ENCODE data around the gene PIK3IP1.

PIK3IP1 gene

DNA sequence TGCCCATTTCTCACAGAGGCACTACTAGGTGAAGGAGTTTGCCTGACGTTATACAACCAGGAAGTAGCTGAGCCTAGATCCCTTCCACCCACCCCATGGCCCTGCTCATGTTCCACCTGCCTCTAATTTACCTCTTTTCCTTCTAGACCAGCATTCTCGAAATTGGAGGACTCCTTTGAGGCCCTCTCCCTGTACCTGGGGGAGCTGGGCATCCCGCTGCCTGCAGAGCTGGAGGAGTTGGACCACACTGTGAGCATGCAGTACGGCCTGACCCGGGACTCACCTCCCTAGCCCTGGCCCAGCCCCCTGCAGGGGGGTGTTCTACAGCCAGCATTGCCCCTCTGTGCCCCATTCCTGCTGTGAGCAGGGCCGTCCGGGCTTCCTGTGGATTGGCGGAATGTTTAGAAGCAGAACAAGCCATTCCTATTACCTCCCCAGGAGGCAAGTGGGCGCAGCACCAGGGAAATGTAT is 14.1 kb downstream of the PIK3IP1 start:
- DNase-seq, result no peak

DNA sequence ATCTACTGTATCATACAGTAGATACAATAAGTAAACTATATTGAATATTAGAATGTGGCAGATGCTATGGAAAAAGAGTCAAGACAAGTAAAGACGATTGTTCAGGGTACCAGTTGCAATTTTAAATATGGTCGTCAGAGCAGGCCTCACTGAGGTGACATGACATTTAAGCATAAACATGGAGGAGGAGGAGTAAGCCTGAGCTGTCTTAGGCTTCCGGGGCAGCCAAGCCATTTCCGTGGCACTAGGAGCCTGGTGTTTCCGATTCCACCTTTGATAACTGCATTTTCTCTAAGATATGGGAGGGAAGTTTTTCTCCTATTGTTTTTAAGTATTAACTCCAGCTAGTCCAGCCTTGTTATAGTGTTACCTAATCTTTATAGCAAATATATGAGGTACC is 14.5 kb downstream of the PIK3IP1 start:
- no peak for DNase-seq

DNA sequence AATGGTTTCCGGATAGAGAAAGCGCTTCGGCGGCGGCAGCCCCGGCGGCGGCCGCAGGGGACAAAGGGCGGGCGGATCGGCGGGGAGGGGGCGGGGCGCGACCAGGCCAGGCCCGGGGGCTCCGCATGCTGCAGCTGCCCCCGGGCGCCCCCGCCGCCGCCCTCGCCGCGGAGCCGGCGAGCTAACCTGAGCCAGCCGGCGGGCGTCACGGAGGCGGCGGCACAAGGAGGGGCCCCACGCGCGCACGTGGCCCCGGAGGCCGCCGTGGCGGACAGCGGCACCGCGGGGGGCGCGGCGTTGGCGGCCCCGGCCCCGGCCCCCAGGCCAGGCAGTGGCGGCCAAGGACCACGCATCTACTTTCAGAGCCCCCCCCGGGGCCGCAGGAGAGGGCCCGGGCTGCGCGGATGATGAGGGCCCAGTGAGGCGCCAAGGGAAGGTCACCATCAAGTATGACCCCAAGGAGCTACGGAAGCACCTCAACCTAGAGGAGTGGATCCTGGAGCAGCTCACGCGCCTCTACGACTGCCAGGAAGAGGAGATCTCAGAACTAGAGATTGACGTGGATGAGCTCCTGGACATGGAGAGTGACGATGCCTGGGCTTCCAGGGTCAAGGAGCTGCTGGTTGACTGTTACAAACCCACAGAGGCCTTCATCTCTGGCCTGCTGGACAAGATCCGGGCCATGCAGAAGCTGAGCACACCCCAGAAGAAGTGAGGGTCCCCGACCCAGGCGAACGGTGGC is 15.7 kb downstream of the PIK3IP1 start:
- no peak for DNase-seq

- DNase-seq, result no peak
Measured at GRCh38 chr22:31275576-31275975, 16.7 kb downstream of the PIK3IP1 start.

GRCh38 chr22:31275018-31275417 is 17.3 kb downstream of the PIK3IP1 start:
- no peak for DNase-seq

DNA sequence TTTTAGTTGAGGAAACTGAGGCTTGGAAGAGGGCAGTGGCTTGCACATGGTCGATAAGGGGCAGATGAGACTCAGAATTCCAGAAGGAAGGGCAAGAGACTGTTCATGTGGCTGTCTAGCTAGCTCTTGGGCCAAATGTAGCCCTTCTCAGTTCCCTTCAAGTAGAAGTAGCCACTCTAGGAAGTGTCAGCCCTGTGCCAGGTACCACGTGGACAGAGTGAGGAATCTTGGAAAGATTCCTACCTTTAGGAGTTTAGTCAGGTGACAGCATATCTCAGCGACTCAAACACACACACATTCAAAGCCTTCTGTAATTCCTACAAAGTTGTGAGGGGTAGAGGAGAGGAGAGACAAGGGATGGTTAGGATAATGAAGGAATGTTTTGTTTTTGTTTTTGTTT is 18.3 kb downstream of the PIK3IP1 start:
- DNase-seq, result no peak

GRCh38 chr22:31272522-31273446 is 19.5 kb downstream of the PIK3IP1 start:
- peak; percentile 57 for DNase-seq

- no peak for DNase-seq
Measured at GRCh38 chr22:31271485-31271884, 20.8 kb downstream of the PIK3IP1 start.

DNA sequence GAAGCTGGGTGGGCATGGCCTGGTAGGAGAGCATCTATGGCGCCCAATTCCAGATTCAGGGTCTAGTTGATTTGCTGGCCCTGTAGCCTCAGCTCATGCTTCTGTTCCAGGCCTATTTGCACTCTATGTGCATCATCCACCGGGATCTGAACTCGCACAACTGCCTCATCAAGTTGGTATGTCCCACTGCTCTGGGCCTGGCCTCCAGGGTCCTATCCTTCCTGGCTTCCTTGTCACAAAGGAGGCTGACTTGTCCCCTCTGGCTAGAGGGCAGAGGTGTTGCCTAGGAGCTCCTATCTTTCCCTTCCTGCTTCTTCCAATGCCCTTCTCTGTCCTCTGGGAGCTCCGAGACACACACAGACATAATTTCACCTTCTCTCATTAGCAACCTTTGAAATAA is 21.3 kb downstream of the PIK3IP1 start:
- no peak for DNase-seq

- no peak for DNase-seq
Measured at GRCh38 chr22:31269892-31270579, 22.3 kb downstream of the PIK3IP1 start.

DNA sequence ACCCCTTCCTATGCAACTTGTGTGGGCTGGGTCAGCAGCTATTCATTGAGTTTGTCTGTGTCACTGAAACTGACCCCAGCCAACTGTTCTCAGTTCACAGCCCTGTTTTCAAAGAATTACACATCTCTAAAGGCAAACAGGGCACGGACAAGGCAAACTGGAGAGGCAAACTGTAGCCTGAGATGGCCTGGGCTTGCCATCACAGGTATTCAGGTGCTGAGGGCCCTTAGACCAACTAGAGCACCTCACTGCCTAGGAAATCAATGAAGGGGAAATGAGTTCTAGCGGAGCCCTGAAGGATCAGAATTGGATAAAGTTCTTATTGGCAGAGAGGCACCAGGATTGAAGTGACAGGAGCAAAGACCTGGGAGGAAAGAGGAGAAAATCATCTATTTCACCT is 24.0 kb downstream of the PIK3IP1 start:
- DNase-seq, result no peak

GRCh38 chr22:31263896-31264640 is 28.2 kb downstream of the PIK3IP1 start:
- no peak for DNase-seq

DNA sequence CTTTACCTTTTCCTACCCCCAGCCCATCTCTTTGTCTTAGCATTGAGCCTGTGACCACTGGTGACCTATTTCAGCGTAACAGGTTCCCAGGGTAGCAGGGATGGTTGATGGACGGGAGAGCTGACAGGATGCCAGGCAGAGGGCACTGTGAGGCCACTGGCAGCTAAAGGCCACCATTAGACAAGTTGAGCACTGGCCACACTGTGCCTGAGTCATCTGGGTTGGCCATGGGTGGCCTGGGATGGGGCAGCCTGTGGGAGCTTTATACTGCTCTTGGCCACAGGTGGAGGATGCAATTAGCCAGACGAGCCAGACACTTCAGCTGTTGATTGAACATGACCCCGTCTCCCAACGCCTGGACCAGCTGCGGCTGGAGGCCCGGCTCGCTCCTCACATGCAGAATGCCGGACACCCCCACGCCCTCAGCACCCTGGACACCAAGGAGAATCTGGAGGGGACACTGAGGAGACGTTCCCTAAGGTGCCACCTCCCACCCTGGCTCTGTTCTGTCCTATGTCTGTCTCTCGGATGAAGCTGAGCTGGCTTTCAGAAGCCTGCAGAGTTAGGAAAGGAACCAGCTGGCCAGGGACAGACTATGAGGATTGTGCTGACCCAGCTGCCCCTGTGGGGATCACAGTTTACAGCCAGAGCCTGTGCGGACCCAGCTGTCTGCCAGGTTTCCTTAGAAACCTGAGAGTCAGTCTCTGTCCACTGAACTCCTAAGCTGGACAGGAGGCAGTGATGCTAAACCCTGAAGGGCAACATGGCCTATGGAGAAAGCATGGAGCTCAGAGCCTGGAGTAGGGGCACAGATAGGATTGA is 29.8 kb downstream of the PIK3IP1 start:
- DNase-seq, result no peak

DNA sequence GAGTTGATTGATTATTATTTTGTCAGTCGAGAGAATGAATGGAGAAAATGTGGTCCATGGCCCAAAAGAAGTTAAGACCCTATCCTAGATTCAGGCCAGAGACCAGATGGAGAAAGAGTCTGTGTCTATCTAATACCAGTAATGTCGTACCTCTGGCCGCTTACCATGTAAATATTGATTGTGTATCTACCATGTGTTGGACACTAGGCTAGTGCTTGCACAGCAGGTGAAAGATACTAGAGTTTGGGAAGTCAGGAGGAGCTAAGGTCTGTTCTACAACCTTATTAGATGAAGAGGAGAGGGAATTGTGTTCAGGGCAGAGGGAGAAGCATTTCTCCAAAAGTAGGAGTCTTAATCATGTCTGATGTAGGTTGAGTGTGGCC is 31.8 kb downstream of the PIK3IP1 start:
- DNase-seq, result no peak

DNA sequence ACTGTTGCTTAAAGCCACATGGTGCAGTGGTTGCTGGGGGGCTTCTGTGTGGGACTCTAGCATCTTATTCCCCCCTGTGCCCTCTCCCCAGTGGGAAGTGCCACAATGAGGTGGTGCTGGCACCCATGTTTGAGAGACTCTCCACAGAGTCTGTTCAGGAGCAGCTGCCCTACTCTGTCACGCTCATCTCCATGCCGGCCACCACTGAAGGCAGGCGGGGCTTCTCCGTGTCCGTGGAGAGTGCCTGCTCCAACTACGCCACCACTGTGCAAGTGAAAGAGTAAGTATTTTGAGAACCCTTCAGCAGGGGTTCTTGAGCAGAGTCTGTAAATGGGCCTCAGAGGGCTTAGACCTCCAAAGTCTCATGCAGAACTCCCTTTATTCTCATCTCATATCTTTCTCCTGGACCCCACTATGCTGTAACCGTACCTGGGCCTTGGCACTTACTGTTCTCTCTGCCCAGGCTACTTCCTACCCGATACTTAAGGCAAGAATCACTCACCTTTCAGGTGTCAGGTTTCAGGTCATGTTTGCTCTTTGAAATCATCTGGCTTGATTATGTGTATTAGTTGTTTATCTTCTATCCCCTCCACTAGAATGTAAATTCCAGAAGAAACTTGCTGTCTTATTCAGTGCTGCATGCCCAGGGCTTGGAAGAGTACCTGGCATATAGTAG is 32.4 kb downstream of the PIK3IP1 start:
- no peak for DNase-seq

GRCh38 chr22:31253949-31254348 is 38.3 kb downstream of the PIK3IP1 start:
- no peak for DNase-seq

DNA sequence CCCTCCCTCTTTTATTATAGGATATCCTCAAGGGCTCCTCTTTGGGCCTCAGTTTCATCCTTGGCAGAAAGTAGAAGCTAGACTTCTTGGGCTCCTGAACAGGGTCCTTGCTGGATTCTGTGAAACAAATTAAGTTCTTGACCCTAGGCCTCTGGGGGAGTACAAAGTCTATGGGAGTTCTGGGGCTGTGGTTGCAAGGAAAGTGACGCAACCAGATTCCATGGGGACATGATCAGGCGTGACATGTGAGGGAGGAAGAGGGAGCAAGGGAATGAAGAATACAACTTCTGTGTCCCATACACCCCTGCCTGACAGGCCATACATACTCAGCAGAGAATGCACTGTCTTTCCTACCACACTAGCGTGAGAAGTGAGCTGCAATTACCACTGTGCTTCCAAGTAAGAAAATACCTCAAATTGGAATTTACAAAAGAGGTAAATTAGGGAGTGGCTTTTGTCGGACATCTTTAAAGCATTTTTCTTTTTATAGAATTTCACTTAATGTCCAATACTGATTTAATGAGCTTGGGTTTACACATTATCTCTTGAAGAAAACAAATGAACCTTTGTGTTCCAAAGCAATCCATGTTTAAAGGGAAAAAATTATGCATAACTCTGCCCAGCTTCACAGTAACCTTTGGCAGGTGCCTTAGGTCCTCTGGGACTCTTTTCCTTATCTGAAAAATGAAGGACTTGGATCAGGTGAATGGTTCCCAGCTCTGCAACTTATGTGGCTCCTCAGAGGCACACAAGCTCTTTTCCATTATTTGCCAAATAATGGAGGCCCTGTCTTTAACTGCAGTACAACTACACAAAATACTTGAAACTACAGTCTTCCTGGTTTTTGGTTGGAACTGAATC is 41.3 kb downstream of the PIK3IP1 start:
- no peak for DNase-seq

DNA sequence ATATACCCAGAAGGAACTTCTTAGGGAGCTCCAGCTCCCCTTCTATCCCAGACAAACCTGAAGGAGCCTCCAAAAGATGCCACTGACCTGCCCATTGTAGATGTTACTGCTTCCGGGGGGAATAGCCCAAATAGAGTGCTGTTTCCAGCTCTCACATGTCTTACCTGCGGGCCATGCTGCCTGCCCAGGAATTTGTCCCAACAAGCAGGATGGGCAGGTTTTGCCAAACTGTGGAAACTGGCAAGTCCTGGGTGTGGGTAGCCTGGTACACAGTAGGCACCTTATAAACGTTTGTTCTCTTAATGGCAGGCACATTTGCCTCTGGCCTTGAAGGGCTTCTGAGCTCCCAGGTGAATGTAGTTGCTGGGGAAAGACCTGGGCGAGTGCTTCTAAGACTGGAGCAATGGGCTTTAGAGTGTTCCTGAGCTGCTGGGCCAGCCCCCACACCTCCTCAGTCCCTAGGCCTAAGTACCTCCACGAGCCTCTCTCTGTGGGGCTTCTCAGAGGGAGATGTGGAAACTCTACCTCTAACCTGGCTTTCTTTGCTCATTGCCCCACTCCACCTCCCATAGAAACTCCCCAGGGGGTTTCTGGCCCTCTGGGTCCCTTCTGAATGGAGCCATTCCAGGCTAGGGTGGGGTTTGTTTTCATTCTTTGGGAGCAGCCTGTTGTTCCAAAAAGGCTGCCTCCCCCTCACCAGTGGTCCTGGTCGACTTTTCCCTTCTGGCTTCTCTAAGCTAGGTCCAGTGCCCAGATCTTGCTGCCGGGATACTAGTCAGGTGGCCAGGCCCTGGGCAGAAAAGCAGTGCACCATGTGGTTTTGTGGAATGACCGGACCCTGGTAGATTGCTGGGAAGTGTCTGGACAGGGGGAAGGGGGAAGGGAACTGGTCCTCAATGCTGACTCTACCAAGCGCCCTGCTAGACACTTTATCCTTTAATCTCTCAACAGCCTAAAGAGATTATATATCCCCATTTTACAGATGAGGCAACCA is 43.0 kb downstream of the PIK3IP1 start:
- DNase-seq, result no peak
